WTC11 (cell line): ENCODE measurements around the gene ZYG11B. TPM values are rescaled to one million over a fixed set of nuclear protein-coding genes. Genes with fewer than 3 reads are reported as not detected.

Source experiments
- ATF1 ChIP-seq: sonication (generic); formaldehyde crosslinking; IDR thresholded peaks from 2 replicates; pipeline ENCODE4 v1.8.1; 2023; ENCODE audit warnings: mild to moderate bottlenecking, moderate library complexity, missing genetic modification reagents
- CREM ChIP-seq: sonication (generic); formaldehyde crosslinking; IDR thresholded peaks from 2 replicates; pipeline ENCODE4 v1.8.1; 2022; ENCODE audit warnings: mild to moderate bottlenecking, missing genetic modification reagents, moderate library complexity
- FOXP1 ChIP-seq: sonication (generic); formaldehyde crosslinking; IDR thresholded peaks from 2 replicates; pipeline ENCODE4 v1.8.0; 2022; ENCODE audit warnings: missing genetic modification reagents, mild to moderate bottlenecking, moderate library complexity, borderline replicate concordance
- GABPB1 ChIP-seq: sonication (generic); formaldehyde crosslinking; IDR thresholded peaks from 2 replicates; pipeline ENCODE4 v1.8.1; 2023; ENCODE audit warnings: mild to moderate bottlenecking, missing genetic modification reagents
- JUN ChIP-seq: sonication (generic); formaldehyde crosslinking; IDR thresholded peaks from 2 replicates; pipeline ENCODE4 v1.8.0; 2023; ENCODE audit warnings: mild to moderate bottlenecking, missing genetic modification reagents
- MXD4 ChIP-seq: fragments of 250-450 bp; sonication (Bioruptor Pico); IDR thresholded peaks from 2 replicates; pipeline ENCODE4 v1.8.0; 2021; ENCODE audit warnings: mild to moderate bottlenecking, moderate library complexity, borderline replicate concordance
- NFYB ChIP-seq: sonication (generic); formaldehyde crosslinking; conservative IDR thresholded peaks from 2 replicates; pipeline ENCODE4 v1.8.0; 2022; ENCODE audit warnings: low read depth, missing genetic modification reagents
- NR3C1 ChIP-seq: sonication (generic); formaldehyde crosslinking; conservative IDR thresholded peaks from 2 replicates; pipeline ENCODE4 v1.8.1; 2023; ENCODE audit warnings: low read depth, mild to moderate bottlenecking, missing genetic modification reagents
- RELA ChIP-seq: sonication (generic); formaldehyde crosslinking; IDR thresholded peaks from 2 replicates; pipeline ENCODE4 v1.8.1; 2022; ENCODE audit warnings: missing genetic modification reagents, mild to moderate bottlenecking, borderline replicate concordance
- TCF7 ChIP-seq: sonication (generic); formaldehyde crosslinking; IDR thresholded peaks from 2 replicates; pipeline ENCODE4 v1.8.0; 2022; ENCODE audit warnings: mild to moderate bottlenecking, low read depth, missing genetic modification reagents, moderate library complexity
- TEAD1 ChIP-seq: sonication (generic); formaldehyde crosslinking; IDR thresholded peaks from 2 replicates; pipeline ENCODE4 v1.8.0; 2022; ENCODE audit warnings: mild to moderate bottlenecking, missing genetic modification reagents
- TEAD4 ChIP-seq: sonication (generic); formaldehyde crosslinking; IDR thresholded peaks from 2 replicates; pipeline ENCODE4 v1.8.0; 2022; ENCODE audit warnings: mild to moderate bottlenecking, missing genetic modification reagents
- ZNF121 ChIP-seq: sonication (generic); formaldehyde crosslinking; IDR thresholded peaks from 2 replicates; pipeline ENCODE4 v1.8.0; 2023; ENCODE audit warnings: missing genetic modification reagents
- ZNF138 ChIP-seq: sonication (generic); formaldehyde crosslinking; conservative IDR thresholded peaks from 2 replicates; pipeline ENCODE4 v1.8.1; 2022; ENCODE audit warnings: mild to moderate bottlenecking, moderate library complexity, missing genetic modification reagents
- ZNF219 ChIP-seq: sonication (generic); formaldehyde crosslinking; IDR thresholded peaks from 2 replicates; pipeline ENCODE4 v1.8.0; 2023; ENCODE audit warnings: missing genetic modification reagents, mild to moderate bottlenecking, borderline replicate concordance
- total RNA-seq: library from RNA; stranded (reverse); gene quantifications from 3 replicates; pipeline ENCODE4 v1.2.3, GENCODE V29; 2021
- TF ChIP-seq, protein P1 (sequence below): sonication (generic); formaldehyde crosslinking; IDR thresholded peaks from 2 replicates; pipeline ENCODE4 v1.8.0; 2022; ENCODE audit warnings: mild to moderate bottlenecking, missing genetic modification reagents
- TF ChIP-seq, protein P2 (sequence below): fragments of 200-600 bp; IDR thresholded peaks from 2 replicates; pipeline ENCODE4 v1.8.0; 2022; ENCODE audit warnings: antibody characterized with exemption
- TF ChIP-seq, protein P3 (sequence below): sonication (generic); formaldehyde crosslinking; IDR thresholded peaks from 2 replicates; pipeline ENCODE4 v1.8.0; 2022; ENCODE audit warnings: mild to moderate bottlenecking, missing genetic modification reagents
- TF ChIP-seq, protein P4 (sequence below): sonication (generic); formaldehyde crosslinking; IDR thresholded peaks from 2 replicates; pipeline ENCODE4 v1.8.1; 2023; ENCODE audit warnings: mild to moderate bottlenecking, missing genetic modification reagents, moderate library complexity
- TF ChIP-seq, protein P5 (sequence below): sonication (generic); formaldehyde crosslinking; IDR thresholded peaks from 2 replicates; pipeline ENCODE4 v1.8.0; 2023; ENCODE audit warnings: missing genetic modification reagents
- TF ChIP-seq, protein P6 (sequence below): sonication (generic); formaldehyde crosslinking; IDR thresholded peaks from 2 replicates; pipeline ENCODE4 v1.8.0; 2022; ENCODE audit warnings: mild to moderate bottlenecking, missing genetic modification reagents
- TF ChIP-seq, protein P7 (sequence below): sonication (generic); formaldehyde crosslinking; IDR thresholded peaks from 2 replicates; pipeline ENCODE4 v1.8.0; 2022; ENCODE audit warnings: missing genetic modification reagents
- TF ChIP-seq, protein P8 (sequence below): sonication (generic); formaldehyde crosslinking; IDR thresholded peaks from 2 replicates; pipeline ENCODE4 v1.8.1; 2023; ENCODE audit warnings: mild to moderate bottlenecking, missing genetic modification reagents

Gene ZYG11B
- total RNA-seq, 1 experiment from 2014 or later, result 19.2 TPM

DNA sequence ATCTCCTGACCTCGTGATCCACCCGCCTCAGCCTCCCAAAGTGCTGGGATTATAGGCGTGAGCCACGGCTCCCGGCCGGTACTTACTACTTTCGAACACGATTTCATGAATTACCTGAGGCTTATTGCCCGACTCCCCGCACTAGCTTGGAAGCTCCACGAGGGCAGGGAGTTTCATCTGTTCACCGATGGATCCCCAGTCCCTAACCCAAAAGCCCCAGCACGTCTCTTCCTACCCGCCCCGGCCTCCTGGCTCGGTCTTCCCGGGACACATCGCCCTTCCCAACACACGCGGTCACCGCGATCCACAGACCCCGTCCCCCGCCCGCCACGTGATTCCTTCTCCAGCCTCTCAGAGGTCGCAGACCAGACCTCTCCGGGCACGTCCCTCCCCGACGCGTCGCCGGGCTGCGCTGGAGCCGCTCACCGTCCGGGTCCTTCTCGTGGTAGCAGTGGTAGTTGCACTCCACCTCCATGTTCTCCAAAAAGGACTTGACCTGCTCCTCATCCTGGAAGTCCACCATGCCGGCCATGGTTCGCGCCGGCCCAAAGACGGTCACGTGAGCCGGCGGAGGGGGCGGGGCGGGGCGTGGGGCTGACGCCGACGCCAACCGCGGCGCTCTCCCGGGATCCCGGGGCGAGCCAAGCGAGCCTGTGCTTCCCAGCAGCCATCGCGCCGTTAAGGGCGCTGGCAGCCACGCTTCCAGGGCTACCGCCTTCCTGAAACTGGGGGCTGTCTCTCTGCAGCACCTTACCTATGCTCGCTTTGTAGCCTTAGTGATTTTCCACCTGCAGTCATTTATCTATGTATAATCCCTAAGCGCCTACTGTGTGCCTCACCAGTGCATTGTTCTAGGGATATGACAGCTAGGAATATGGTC, 28.2 kb upstream of the ZYG11B start, which contains the start of gene COA7 (continued):
- peak; percentile 65; the same call in 1 of the 2 replicates for TF ChIP-seq GABPB1 (CRISPR knock-in tag)
- 0 out of 2 replicates have a peak, but pooled peaks have one; percentile 24 for TF ChIP-seq ZNF219 (CRISPR knock-in tag)
- 0 out of 2 replicates have a peak, but pooled peaks have one; percentile 87 for TF ChIP-seq ZNF138
- TF ChIP-seq, protein P1, sequence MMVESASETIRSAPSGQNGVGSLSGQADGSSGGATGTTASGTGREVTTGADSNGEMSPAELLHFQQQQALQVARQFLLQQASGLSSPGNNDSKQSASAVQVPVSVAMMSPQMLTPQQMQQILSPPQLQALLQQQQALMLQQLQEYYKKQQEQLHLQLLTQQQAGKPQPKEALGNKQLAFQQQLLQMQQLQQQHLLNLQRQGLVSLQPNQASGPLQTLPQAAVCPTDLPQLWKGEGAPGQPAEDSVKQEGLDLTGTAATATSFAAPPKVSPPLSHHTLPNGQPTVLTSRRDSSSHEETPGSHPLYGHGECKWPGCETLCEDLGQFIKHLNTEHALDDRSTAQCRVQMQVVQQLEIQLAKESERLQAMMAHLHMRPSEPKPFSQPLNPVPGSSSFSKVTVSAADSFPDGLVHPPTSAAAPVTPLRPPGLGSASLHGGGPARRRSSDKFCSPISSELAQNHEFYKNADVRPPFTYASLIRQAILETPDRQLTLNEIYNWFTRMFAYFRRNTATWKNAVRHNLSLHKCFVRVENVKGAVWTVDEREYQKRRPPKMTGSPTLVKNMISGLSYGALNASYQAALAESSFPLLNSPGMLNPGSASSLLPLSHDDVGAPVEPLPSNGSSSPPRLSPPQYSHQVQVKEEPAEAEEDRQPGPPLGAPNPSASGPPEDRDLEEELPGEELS (CRISPR knock-in tag), result peak; percentile 82
- TF ChIP-seq TEAD1, result peak; percentile 88
- peak; percentile 94 for TF ChIP-seq TCF7 (CRISPR knock-in tag)
- TF ChIP-seq FOXP1, result peak; percentile 99
- TF ChIP-seq, protein P2, sequence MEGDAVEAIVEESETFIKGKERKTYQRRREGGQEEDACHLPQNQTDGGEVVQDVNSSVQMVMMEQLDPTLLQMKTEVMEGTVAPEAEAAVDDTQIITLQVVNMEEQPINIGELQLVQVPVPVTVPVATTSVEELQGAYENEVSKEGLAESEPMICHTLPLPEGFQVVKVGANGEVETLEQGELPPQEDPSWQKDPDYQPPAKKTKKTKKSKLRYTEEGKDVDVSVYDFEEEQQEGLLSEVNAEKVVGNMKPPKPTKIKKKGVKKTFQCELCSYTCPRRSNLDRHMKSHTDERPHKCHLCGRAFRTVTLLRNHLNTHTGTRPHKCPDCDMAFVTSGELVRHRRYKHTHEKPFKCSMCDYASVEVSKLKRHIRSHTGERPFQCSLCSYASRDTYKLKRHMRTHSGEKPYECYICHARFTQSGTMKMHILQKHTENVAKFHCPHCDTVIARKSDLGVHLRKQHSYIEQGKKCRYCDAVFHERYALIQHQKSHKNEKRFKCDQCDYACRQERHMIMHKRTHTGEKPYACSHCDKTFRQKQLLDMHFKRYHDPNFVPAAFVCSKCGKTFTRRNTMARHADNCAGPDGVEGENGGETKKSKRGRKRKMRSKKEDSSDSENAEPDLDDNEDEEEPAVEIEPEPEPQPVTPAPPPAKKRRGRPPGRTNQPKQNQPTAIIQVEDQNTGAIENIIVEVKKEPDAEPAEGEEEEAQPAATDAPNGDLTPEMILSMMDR, result no peak
- TF ChIP-seq, protein P3, sequence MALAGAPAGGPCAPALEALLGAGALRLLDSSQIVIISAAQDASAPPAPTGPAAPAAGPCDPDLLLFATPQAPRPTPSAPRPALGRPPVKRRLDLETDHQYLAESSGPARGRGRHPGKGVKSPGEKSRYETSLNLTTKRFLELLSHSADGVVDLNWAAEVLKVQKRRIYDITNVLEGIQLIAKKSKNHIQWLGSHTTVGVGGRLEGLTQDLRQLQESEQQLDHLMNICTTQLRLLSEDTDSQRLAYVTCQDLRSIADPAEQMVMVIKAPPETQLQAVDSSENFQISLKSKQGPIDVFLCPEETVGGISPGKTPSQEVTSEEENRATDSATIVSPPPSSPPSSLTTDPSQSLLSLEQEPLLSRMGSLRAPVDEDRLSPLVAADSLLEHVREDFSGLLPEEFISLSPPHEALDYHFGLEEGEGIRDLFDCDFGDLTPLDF (CRISPR knock-in tag), result peak; percentile 42; the same call in 1 of the 2 replicates
- peak; percentile 76 for TF ChIP-seq TEAD4
- TF ChIP-seq, protein P4, sequence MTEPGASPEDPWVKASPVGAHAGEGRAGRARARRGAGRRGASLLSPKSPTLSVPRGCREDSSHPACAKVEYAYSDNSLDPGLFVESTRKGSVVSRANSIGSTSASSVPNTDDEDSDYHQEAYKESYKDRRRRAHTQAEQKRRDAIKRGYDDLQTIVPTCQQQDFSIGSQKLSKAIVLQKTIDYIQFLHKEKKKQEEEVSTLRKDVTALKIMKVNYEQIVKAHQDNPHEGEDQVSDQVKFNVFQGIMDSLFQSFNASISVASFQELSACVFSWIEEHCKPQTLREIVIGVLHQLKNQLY (CRISPR knock-in tag), result peak; percentile 51; the same call in 1 of the 2 replicates
- TF ChIP-seq NR3C1, result peak; percentile 89; the same call in 1 of the 2 replicates
- peak; percentile 70; the same call in 1 of the 2 replicates for TF ChIP-seq RELA
- TF ChIP-seq JUN (CRISPR knock-in tag), result peak; percentile 83
- peak; percentile 35; the same call in 1 of the 2 replicates for TF ChIP-seq ZNF121 (CRISPR knock-in tag)
- TF ChIP-seq, protein P5, sequence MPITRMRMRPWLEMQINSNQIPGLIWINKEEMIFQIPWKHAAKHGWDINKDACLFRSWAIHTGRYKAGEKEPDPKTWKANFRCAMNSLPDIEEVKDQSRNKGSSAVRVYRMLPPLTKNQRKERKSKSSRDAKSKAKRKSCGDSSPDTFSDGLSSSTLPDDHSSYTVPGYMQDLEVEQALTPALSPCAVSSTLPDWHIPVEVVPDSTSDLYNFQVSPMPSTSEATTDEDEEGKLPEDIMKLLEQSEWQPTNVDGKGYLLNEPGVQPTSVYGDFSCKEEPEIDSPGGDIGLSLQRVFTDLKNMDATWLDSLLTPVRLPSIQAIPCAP, result peak; percentile 87
- TF ChIP-seq, protein P6, sequence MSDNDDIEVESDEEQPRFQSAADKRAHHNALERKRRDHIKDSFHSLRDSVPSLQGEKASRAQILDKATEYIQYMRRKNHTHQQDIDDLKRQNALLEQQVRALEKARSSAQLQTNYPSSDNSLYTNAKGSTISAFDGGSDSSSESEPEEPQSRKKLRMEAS (CRISPR knock-in tag), result peak; percentile 99
- no peak for TF ChIP-seq ATF1 (CRISPR knock-in tag)
- TF ChIP-seq MXD4, result no peak
- TF ChIP-seq, protein P7, sequence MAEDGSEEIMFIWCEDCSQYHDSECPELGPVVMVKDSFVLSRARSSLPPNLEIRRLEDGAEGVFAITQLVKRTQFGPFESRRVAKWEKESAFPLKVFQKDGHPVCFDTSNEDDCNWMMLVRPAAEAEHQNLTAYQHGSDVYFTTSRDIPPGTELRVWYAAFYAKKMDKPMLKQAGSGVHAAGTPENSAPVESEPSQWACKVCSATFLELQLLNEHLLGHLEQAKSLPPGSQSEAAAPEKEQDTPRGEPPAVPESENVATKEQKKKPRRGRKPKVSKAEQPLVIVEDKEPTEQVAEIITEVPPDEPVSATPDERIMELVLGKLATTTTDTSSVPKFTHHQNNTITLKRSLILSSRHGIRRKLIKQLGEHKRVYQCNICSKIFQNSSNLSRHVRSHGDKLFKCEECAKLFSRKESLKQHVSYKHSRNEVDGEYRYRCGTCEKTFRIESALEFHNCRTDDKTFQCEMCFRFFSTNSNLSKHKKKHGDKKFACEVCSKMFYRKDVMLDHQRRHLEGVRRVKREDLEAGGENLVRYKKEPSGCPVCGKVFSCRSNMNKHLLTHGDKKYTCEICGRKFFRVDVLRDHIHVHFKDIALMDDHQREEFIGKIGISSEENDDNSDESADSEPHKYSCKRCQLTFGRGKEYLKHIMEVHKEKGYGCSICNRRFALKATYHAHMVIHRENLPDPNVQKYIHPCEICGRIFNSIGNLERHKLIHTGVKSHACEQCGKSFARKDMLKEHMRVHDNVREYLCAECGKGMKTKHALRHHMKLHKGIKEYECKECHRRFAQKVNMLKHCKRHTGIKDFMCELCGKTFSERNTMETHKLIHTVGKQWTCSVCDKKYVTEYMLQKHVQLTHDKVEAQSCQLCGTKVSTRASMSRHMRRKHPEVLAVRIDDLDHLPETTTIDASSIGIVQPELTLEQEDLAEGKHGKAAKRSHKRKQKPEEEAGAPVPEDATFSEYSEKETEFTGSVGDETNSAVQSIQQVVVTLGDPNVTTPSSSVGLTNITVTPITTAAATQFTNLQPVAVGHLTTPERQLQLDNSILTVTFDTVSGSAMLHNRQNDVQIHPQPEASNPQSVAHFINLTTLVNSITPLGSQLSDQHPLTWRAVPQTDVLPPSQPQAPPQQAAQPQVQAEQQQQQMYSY (CRISPR knock-in tag), result peak; percentile 54; the same call in 1 of the 2 replicates
- TF ChIP-seq CREM, result peak; percentile 19; the same call in 1 of the 2 replicates
- TF ChIP-seq, protein P8, sequence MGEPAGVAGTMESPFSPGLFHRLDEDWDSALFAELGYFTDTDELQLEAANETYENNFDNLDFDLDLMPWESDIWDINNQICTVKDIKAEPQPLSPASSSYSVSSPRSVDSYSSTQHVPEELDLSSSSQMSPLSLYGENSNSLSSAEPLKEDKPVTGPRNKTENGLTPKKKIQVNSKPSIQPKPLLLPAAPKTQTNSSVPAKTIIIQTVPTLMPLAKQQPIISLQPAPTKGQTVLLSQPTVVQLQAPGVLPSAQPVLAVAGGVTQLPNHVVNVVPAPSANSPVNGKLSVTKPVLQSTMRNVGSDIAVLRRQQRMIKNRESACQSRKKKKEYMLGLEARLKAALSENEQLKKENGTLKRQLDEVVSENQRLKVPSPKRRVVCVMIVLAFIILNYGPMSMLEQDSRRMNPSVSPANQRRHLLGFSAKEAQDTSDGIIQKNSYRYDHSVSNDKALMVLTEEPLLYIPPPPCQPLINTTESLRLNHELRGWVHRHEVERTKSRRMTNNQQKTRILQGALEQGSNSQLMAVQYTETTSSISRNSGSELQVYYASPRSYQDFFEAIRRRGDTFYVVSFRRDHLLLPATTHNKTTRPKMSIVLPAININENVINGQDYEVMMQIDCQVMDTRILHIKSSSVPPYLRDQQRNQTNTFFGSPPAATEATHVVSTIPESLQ (CRISPR knock-in tag), result no peak
- peak; percentile 55 for TF ChIP-seq NFYB (CRISPR knock-in tag)
